Activated T-cell treated with anti-CD3 and anti-CD28 coated beads for 4 hours (primary cell): ENCODE data around the gene MOB1A.

Experiments used
- DNase-seq: peaks from one replicate; pipeline ENCODE4 v3.0.0-alpha.2; 2020

MOB1A gene

GRCh38 chr2:74103763-74104162 is 74.9 kb downstream of the MOB1A start:
- DNase-seq = no peak
